Measurements from ENCODE around the gene SLC4A1.

SLC4A1 gene

GRCh38 chr17:44236444-44236991 lies 31.4 kb downstream of the SLC4A1 start:
- Histone ChIP-seq H3K27ac (ENCODE audit: low read length) (no peak overlapping the region), H3K9me3 (ENCODE audit: control insufficient read depth in 2 of 2, low read length in 2 of 2) (no peaks in the 10 kb centered on the region), H3K27me3 (ENCODE audit: control insufficient read depth in 1 of 2, insufficient read depth in 2 of 2, low read length in 2 of 2) (peaks cover 0 to 2% of the 10 kb centered on the region in 2 donors), H3K9ac (ENCODE audit: low read length in 2 of 2) (no peak overlapping the region), H3K4me3 (ENCODE audit: low read length in 2 of 2) (no peak overlapping the region), H3K36me3 (ENCODE audit: control insufficient read depth in 2 of 2, insufficient read depth in 2 of 2, low read length in 2 of 2) (no peaks in the 10 kb centered on the region), H3K4me1 (ENCODE audit: control insufficient read depth, insufficient read depth, low read length) (no peaks in the 10 kb centered on the region)

GRCh38 chr17:44235583-44235936 lies 32.4 kb downstream of the SLC4A1 start:
- Histone ChIP-seq H3K4me1 (ENCODE audit: control insufficient read depth, insufficient read depth, low read length) (no peaks in the 10 kb centered on the region), H3K9me3 (ENCODE audit: control insufficient read depth in 2 of 2, low read length in 2 of 2) (no peaks in the 10 kb centered on the region), H3K36me3 (ENCODE audit: control insufficient read depth in 2 of 2, insufficient read depth in 2 of 2, low read length in 2 of 2) (no peaks in the 10 kb centered on the region), H3K27me3 (ENCODE audit: control insufficient read depth in 1 of 2, insufficient read depth in 2 of 2, low read length in 2 of 2) (peaks cover 0 to 2% of the 10 kb centered on the region in 2 donors), H3K9ac (ENCODE audit: low read length in 2 of 2) (no peak overlapping the region), H3K4me3 (ENCODE audit: low read length in 2 of 2) (no peak overlapping the region), H3K27ac (ENCODE audit: low read length) (no peak overlapping the region)

- no peaks in the 10 kb centered on the region for H3K4me1 ChIP-seq (ENCODE audit: control insufficient read depth, insufficient read depth, low read length)
- no peak overlapping the region for H3K4me3 ChIP-seq (ENCODE audit: low read length in 2 of 2)
- peaks cover 0 to 2% of the 10 kb centered on the region in 2 donors for H3K27me3 ChIP-seq (ENCODE audit: control insufficient read depth in 1 of 2, insufficient read depth in 2 of 2, low read length in 2 of 2)
- no peak overlapping the region for H3K9ac ChIP-seq (ENCODE audit: low read length in 2 of 2)
- H3K36me3 ChIP-seq (ENCODE audit: control insufficient read depth in 2 of 2, insufficient read depth in 2 of 2, low read length in 2 of 2), result no peaks in the 10 kb centered on the region
- H3K9me3 ChIP-seq (ENCODE audit: control insufficient read depth in 2 of 2, low read length in 2 of 2), result no peaks in the 10 kb centered on the region
- no peak overlapping the region for H3K27ac ChIP-seq (ENCODE audit: low read length)
Observed at GRCh38 chr17:44233582-44233981, 34.4 kb downstream of the SLC4A1 start.

- Histone ChIP-seq H3K4me3 (ENCODE audit: low read length in 2 of 2) (no peak overlapping the region), H3K9ac (ENCODE audit: low read length in 2 of 2) (no peak overlapping the region), H3K36me3 (ENCODE audit: control insufficient read depth in 2 of 2, insufficient read depth in 2 of 2, low read length in 2 of 2) (no peaks in the 10 kb centered on the region), H3K27me3 (ENCODE audit: control insufficient read depth in 1 of 2, insufficient read depth in 2 of 2, low read length in 2 of 2) (peaks cover 0 to 2% of the 10 kb centered on the region in 2 donors), H3K27ac (ENCODE audit: low read length) (no peak overlapping the region), H3K4me1 (ENCODE audit: control insufficient read depth, insufficient read depth, low read length) (no peaks in the 10 kb centered on the region), H3K9me3 (ENCODE audit: control insufficient read depth in 2 of 2, low read length in 2 of 2) (no peaks in the 10 kb centered on the region)
Observed at GRCh38 chr17:44232061-44232460, 35.9 kb downstream of the SLC4A1 start.

- H3K9ac ChIP-seq (ENCODE audit: low read length in 2 of 2), result no peak overlapping the region
- no peaks in the 10 kb centered on the region for H3K9me3 ChIP-seq (ENCODE audit: control insufficient read depth in 2 of 2, low read length in 2 of 2)
- no peaks in the 10 kb centered on the region for H3K4me1 ChIP-seq (ENCODE audit: control insufficient read depth, insufficient read depth, low read length)
- no peaks in the 10 kb centered on the region for H3K27me3 ChIP-seq (ENCODE audit: control insufficient read depth in 1 of 2, insufficient read depth in 2 of 2, low read length in 2 of 2)
- H3K27ac ChIP-seq (ENCODE audit: low read length), result no peak overlapping the region
- H3K36me3 ChIP-seq (ENCODE audit: control insufficient read depth in 2 of 2, insufficient read depth in 2 of 2, low read length in 2 of 2), result no peaks in the 10 kb centered on the region
- H3K4me3 ChIP-seq (ENCODE audit: low read length in 2 of 2), result no peak overlapping the region
Observed at GRCh38 chr17:44230140-44230539, 37.8 kb downstream of the SLC4A1 start.

GRCh38 chr17:44229090-44229489 lies 38.8 kb downstream of the SLC4A1 start:
- no peaks in the 10 kb centered on the region for H3K4me1 ChIP-seq (ENCODE audit: control insufficient read depth, insufficient read depth, low read length)
- no peak overlapping the region for H3K4me3 ChIP-seq (ENCODE audit: low read length in 2 of 2)
- no peak overlapping the region for H3K9ac ChIP-seq (ENCODE audit: low read length in 2 of 2)
- no peaks in the 10 kb centered on the region for H3K9me3 ChIP-seq (ENCODE audit: control insufficient read depth in 2 of 2, low read length in 2 of 2)
- H3K36me3 ChIP-seq (ENCODE audit: control insufficient read depth in 2 of 2, insufficient read depth in 2 of 2, low read length in 2 of 2), result no peaks in the 10 kb centered on the region
- no peak overlapping the region for H3K27ac ChIP-seq (ENCODE audit: low read length)
- no peaks in the 10 kb centered on the region for H3K27me3 ChIP-seq (ENCODE audit: control insufficient read depth in 1 of 2, insufficient read depth in 2 of 2, low read length in 2 of 2)

- peak overlapping the region; percentile 92 for H3K27ac ChIP-seq (ENCODE audit: low read length)
- H3K4me3 ChIP-seq (ENCODE audit: low read length in 2 of 2), result peak overlapping the region in 1 of 2 donors; percentile 3
- peak overlapping the region in 1 of 2 donors; percentile 43 for H3K9ac ChIP-seq (ENCODE audit: low read length in 2 of 2)
- H3K9me3 ChIP-seq (ENCODE audit: control insufficient read depth in 2 of 2, low read length in 2 of 2), result no peaks in the 10 kb centered on the region
- peaks cover 25% of the 10 kb centered on the region for H3K4me1 ChIP-seq (ENCODE audit: control insufficient read depth, insufficient read depth, low read length)
- H3K36me3 ChIP-seq (ENCODE audit: control insufficient read depth in 2 of 2, insufficient read depth in 2 of 2, low read length in 2 of 2), result no peaks in the 10 kb centered on the region
- no peaks in the 10 kb centered on the region for H3K27me3 ChIP-seq (ENCODE audit: control insufficient read depth in 1 of 2, insufficient read depth in 2 of 2, low read length in 2 of 2)
Observed at GRCh38 chr17:44223541-44224071, 44.3 kb downstream of the SLC4A1 start.

- peak overlapping the region; percentile 81 to 82 for H3K9ac ChIP-seq (ENCODE audit: low read length in 2 of 2)
- peaks cover 34% of the 10 kb centered on the region for H3K4me1 ChIP-seq (ENCODE audit: control insufficient read depth, insufficient read depth, low read length)
- H3K4me3 ChIP-seq (ENCODE audit: low read length in 2 of 2), result peak overlapping the region; percentile 85 to 87
- H3K36me3 ChIP-seq (ENCODE audit: control insufficient read depth in 2 of 2, insufficient read depth in 2 of 2, low read length in 2 of 2), result peaks cover 0 to under 1% of the 10 kb centered on the region in 2 donors
- peak overlapping the region; percentile 92 for H3K27ac ChIP-seq (ENCODE audit: low read length)
- H3K9me3 ChIP-seq (ENCODE audit: control insufficient read depth in 2 of 2, low read length in 2 of 2), result no peaks in the 10 kb centered on the region
- H3K27me3 ChIP-seq (ENCODE audit: control insufficient read depth in 1 of 2, insufficient read depth in 2 of 2, low read length in 2 of 2), result no peaks in the 10 kb centered on the region
Observed at GRCh38 chr17:44222112-44222869, 45.6 kb downstream of the SLC4A1 start.

GRCh38 chr17:44221862-44222111 lies 46.1 kb downstream of the SLC4A1 start:
- H3K4me3 ChIP-seq (ENCODE audit: low read length in 2 of 2), result peak overlapping the region; percentile 85 to 87
- H3K27ac ChIP-seq (ENCODE audit: low read length), result peak overlapping the region; percentile 92
- no peaks in the 10 kb centered on the region for H3K27me3 ChIP-seq (ENCODE audit: control insufficient read depth in 1 of 2, insufficient read depth in 2 of 2, low read length in 2 of 2)
- H3K9ac ChIP-seq (ENCODE audit: low read length in 2 of 2), result peak overlapping the region; percentile 81 to 82
- peaks cover 0 to 5% of the 10 kb centered on the region in 2 donors for H3K36me3 ChIP-seq (ENCODE audit: control insufficient read depth in 2 of 2, insufficient read depth in 2 of 2, low read length in 2 of 2)
- peaks cover 39% of the 10 kb centered on the region for H3K4me1 ChIP-seq (ENCODE audit: control insufficient read depth, insufficient read depth, low read length)
- H3K9me3 ChIP-seq (ENCODE audit: control insufficient read depth in 2 of 2, low read length in 2 of 2), result no peaks in the 10 kb centered on the region

GRCh38 chr17:44221084-44221861 lies 46.7 kb downstream of the SLC4A1 start:
- no peaks in the 10 kb centered on the region for H3K9me3 ChIP-seq (ENCODE audit: control insufficient read depth in 2 of 2, low read length in 2 of 2)
- H3K4me1 ChIP-seq (ENCODE audit: control insufficient read depth, insufficient read depth, low read length), result peaks cover 45% of the 10 kb centered on the region
- H3K9ac ChIP-seq (ENCODE audit: low read length in 2 of 2), result peak overlapping the region; percentile 81 to 82

More at GRCh38 chr17:44221084-44221861, 46.7 kb downstream of the SLC4A1 start:
- H3K27me3 ChIP-seq (ENCODE audit: control insufficient read depth in 1 of 2, insufficient read depth in 2 of 2, low read length in 2 of 2), result no peaks in the 10 kb centered on the region
- peak overlapping the region; percentile 92 for H3K27ac ChIP-seq (ENCODE audit: low read length)
- H3K4me3 ChIP-seq (ENCODE audit: low read length in 2 of 2), result peak overlapping the region; percentile 85 to 87
- peaks cover 2 to 10% of the 10 kb centered on the region in 2 donors for H3K36me3 ChIP-seq (ENCODE audit: control insufficient read depth in 2 of 2, insufficient read depth in 2 of 2, low read length in 2 of 2)
